ENCODE data around the gene POLE.

DNA sequence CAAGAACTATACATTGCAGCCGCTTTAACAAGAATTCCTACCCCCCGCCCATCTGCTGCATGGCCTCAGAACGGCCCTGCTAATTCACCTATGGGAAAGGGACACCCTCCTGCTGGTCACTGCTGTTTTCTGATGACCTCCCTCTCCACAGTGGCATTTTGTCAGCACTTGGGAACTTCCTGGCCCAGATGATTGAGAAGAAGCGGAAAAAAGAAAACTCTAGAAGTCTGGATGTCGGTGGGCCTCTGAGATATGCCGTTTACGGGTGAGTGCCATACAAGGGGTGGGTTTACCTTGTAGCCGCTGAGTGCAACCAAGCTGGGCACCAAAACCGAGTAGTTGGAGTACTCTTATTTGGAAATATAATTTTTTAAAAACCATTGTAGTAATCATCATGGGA, 3.0 kb upstream of the POLE start:
- TF ChIP-seq, protein P1, sequence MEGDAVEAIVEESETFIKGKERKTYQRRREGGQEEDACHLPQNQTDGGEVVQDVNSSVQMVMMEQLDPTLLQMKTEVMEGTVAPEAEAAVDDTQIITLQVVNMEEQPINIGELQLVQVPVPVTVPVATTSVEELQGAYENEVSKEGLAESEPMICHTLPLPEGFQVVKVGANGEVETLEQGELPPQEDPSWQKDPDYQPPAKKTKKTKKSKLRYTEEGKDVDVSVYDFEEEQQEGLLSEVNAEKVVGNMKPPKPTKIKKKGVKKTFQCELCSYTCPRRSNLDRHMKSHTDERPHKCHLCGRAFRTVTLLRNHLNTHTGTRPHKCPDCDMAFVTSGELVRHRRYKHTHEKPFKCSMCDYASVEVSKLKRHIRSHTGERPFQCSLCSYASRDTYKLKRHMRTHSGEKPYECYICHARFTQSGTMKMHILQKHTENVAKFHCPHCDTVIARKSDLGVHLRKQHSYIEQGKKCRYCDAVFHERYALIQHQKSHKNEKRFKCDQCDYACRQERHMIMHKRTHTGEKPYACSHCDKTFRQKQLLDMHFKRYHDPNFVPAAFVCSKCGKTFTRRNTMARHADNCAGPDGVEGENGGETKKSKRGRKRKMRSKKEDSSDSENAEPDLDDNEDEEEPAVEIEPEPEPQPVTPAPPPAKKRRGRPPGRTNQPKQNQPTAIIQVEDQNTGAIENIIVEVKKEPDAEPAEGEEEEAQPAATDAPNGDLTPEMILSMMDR (IDR thresholded peaks at IDR 0.05) = no peak
- TF ChIP-seq POLR2A (IDR thresholded peaks at IDR 0.05) (no peak), POLR2AphosphoS5 (IDR thresholded peaks at IDR 0.05) (no peak)

Measured in breast epithelium (tissue), 3 donors.